Activated naive CD8-positive, alpha-beta T cell treated with anti-CD3 and anti-CD28 coated beads, Interleukin-2, amount 50 U/mL, for 24 hours (primary cell): ENCODE results near the gene SHROOM2.
A peak's percentile ranks its signal among the peaks of the same experiment; 100 is the strongest.

Source experiments
- ATAC-seq: fragments of 150-1000 bp; cut with Tn5 transposase; one replicate; pipeline ENCODE4 v1.10.0; 2021
- DNase-seq: peaks from one replicate; pipeline ENCODE4 v3.0.0; 2021
- H3K27ac Mint-ChIP-seq: one replicate; pipeline ENCODE4 v1.8.0; 2021; ENCODE audit warnings: mild to moderate bottlenecking, mixed read lengths
- H3K27me3 Mint-ChIP-seq: one replicate; pipeline ENCODE4 v1.8.0; 2021; ENCODE audit warnings: mixed read lengths
- H3K36me3 Mint-ChIP-seq: one replicate; pipeline ENCODE4 v1.8.0; 2021; ENCODE audit warnings: low read depth, mixed read lengths
- H3K4me1 Mint-ChIP-seq: one replicate; pipeline ENCODE4 v1.8.0; 2021; ENCODE audit warnings: mixed read lengths
- H3K4me3 Mint-ChIP-seq: one replicate; pipeline ENCODE4 v1.8.0; 2021; ENCODE audit warnings: mild to moderate bottlenecking, moderate library complexity, mixed read lengths
- H3K9me3 Mint-ChIP-seq: one replicate; pipeline ENCODE4 v1.8.0; 2021; ENCODE audit warnings: mixed read lengths

SHROOM2 gene

DNA sequence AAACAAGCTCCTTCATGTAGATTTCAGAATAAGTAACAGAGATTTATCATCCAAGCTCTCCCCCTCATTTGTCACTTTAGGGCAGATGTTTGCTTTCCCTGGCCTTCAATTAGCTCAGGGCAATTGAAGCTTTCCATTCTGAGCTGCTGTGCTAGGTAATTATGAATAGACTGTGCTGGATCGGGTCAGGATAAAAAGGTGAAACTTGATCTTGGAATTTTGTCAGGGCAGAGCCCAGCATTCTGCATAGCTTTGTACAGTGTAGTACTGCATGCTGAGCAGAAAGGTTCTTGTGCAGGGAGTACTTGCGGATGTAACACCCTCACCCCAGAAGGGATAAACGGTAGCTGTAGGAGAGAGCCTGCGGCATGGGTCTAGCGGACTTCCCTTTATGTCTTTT lies 116.9 kb downstream of the SHROOM2 start:
- H3K4me1 Mint-ChIP-seq, result peaks cover 12% of the 10 kb centered on the region

DNA sequence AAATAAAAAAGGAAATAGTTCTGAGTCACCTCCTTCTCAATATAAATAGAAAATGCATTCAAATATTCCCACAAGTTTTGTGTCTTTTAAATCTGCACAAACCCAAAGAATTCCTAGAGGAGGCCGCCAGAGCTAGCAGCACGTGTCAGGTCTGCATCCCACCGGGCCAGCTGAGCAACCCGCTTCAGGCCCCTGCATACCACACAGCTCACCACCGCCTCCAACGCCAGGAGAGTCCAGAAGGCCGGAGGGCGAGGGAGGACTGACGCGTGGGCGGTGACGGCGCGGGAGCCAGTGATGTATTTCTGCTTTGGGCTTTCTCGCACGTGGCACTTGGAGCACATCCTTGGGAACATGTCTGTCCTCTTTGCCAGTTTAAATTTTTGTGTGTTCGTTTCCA lies 119.1 kb downstream of the SHROOM2 start:
- H3K9me3 Mint-ChIP-seq, result no peaks in the 10 kb centered on the region
- H3K4me3 Mint-ChIP-seq, result no peak overlapping the region
- DNase-seq (no peak), ATAC-seq (no peak)
- no peaks in the 10 kb centered on the region for H3K36me3 Mint-ChIP-seq
- peaks cover 2% of the 10 kb centered on the region for H3K4me1 Mint-ChIP-seq
- H3K27me3 Mint-ChIP-seq, result peaks cover 17% of the 10 kb centered on the region
- no peak overlapping the region for H3K27ac Mint-ChIP-seq

More for the DNA sequence above, 116.9 kb downstream of the SHROOM2 start:
- Mint-ChIP-seq H3K27me3 (peaks cover 16% of the 10 kb centered on the region), H3K9me3 (no peaks in the 10 kb centered on the region), H3K27ac (no peak overlapping the region), H3K4me3 (no peak overlapping the region), H3K36me3 (no peaks in the 10 kb centered on the region)
- ATAC-seq, result no peak
- DNase-seq, result no peak

DNA sequence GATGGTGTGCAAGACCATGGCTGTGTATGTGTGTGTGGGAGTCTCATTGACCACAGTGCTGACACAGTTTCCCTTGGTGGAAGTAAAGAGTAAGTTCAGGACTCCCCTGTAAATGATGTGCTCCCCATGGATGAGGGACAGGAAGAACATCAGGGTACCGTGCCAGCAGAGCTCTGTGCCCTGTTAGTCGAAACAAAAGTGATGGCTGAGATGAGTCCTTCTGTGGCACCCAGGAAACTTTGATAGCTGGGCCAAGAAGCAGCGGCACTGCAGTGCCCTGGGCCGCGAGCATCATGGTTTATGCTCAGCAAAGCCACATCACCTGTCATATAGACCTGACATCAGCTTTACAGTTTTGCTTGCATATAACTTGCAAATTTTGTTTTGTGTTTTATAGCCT lies 119.5 kb downstream of the SHROOM2 start:
- Mint-ChIP-seq H3K27me3 (peaks cover 14% of the 10 kb centered on the region), H3K27ac (no peak overlapping the region), H3K4me1 (no peaks in the 10 kb centered on the region), H3K4me3 (no peak overlapping the region), H3K36me3 (no peaks in the 10 kb centered on the region), H3K9me3 (no peaks in the 10 kb centered on the region)
- DNase-seq (no peak), ATAC-seq (no peak)

DNA sequence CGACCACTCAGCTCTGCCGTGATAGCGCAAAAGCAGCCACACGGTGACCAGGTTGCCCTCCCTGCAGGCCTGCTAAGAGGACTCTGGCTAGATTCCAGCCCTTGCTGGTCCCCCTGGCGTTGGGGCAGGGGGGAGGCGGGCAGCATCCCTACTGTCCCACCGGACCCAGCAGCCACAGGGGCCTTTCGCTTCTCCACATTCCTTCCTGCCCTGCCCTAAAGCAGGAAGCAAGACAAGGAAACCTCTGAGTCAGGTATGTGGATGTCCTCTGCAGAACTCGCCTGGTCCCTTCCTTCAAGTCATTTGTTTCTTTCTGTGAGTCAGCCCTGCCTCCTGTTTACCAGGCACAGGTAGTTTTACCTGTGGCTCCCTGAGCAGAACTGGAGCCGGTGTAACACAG lies 120.7 kb downstream of the SHROOM2 start:
- no peak overlapping the region for H3K27ac Mint-ChIP-seq
- no peak for ATAC-seq
- peaks cover 15% of the 10 kb centered on the region for H3K27me3 Mint-ChIP-seq

DNA sequence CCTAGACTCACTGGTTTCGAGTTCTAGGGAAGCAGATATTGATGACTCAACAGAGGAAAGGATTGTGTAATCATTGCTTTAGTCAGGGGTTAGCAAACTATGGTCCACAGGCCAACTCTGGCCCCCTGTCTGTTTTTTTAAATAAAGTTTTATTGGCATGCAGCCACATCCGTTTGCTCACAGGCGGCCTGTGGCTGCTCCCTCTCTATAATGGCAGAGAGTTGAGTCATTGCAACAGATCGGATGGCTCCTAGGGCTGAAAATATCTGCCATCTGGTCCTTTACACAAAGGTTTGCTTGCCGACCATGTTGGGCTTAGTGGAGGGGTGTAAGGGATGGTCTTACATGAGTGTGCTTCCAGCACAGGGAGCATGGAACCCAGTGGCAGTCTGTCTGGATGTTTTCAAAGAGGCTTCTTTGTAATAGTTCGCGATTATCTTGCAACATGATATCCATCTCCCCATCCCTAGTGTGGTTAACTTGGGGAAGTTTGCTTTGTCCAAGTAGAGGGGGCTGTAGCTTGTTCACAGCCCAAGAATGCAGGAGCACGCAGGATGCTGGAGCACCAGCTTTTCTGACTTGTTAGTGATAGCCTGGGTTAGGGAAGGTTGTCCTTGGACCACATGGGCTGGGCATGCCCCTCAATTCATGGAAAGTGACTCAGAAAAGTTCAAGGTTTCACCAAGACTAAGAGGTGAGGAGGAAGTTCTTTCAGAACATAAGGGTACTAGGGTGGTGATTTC lies 121.6 kb downstream of the SHROOM2 start:
- peak; percentile 59 for ATAC-seq
- Mint-ChIP-seq H3K4me1 (no peaks in the 10 kb centered on the region), H3K27me3 (peaks cover 18% of the 10 kb centered on the region), H3K9me3 (no peaks in the 10 kb centered on the region), H3K27ac (no peak overlapping the region), H3K4me3 (no peak overlapping the region), H3K36me3 (no peaks in the 10 kb centered on the region)
- DNase-seq, result no peak

More for the DNA sequence above, 120.7 kb downstream of the SHROOM2 start:
- Mint-ChIP-seq H3K36me3 (no peaks in the 10 kb centered on the region), H3K4me1 (no peaks in the 10 kb centered on the region), H3K4me3 (no peak overlapping the region), H3K9me3 (no peaks in the 10 kb centered on the region)
- DNase-seq, result no peak

DNA sequence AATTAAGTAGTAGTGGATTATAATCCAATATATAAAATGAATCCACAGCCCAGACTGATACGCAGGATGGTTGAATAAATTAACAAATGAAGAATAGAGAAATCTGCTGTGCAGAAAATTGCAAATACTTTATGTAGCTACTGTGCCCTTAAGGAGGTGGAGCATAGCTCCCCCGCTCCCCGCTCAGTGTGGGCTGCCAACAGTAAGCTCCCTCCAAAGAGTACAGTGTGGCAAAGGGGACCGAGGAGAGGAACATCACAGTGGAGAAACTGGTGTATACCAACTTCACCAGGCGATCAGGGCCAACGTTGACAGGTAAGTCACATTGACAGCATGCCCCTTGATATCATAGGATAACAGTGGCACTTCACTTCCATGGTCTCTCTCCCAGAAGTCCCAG lies 123.0 kb downstream of the SHROOM2 start:
- Mint-ChIP-seq H3K36me3 (no peaks in the 10 kb centered on the region), H3K4me3 (no peak overlapping the region), H3K27ac (no peak overlapping the region), H3K9me3 (no peaks in the 10 kb centered on the region), H3K4me1 (no peaks in the 10 kb centered on the region), H3K27me3 (peaks cover 23% of the 10 kb centered on the region)
- DNase-seq (no peak), ATAC-seq (no peak)

DNA sequence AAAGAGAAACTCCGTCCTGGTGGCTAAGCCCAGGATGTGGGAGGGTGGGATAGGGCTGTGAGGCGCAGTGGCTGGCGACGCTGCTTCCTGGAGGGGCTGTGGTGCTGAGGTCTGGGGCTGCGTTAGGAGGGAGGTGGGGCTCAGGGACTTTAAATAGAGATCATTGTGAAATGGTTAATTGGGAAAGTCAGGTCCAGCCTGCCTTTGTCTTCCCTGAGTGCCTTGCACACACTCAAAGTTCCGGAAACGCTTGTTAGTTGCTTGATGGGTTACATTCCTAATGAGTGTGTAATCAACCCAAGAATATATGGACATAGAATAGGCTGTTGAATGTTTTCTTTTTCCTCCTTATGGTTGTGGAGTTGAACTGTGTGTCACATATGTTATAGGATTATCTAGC lies 125.3 kb downstream of the SHROOM2 start:
- Mint-ChIP-seq H3K27me3 (peaks cover 20% of the 10 kb centered on the region), H3K36me3 (no peaks in the 10 kb centered on the region), H3K9me3 (no peaks in the 10 kb centered on the region), H3K27ac (no peak overlapping the region), H3K4me3 (no peak overlapping the region), H3K4me1 (no peaks in the 10 kb centered on the region)
- no peak for ATAC-seq
- no peak for DNase-seq

DNA sequence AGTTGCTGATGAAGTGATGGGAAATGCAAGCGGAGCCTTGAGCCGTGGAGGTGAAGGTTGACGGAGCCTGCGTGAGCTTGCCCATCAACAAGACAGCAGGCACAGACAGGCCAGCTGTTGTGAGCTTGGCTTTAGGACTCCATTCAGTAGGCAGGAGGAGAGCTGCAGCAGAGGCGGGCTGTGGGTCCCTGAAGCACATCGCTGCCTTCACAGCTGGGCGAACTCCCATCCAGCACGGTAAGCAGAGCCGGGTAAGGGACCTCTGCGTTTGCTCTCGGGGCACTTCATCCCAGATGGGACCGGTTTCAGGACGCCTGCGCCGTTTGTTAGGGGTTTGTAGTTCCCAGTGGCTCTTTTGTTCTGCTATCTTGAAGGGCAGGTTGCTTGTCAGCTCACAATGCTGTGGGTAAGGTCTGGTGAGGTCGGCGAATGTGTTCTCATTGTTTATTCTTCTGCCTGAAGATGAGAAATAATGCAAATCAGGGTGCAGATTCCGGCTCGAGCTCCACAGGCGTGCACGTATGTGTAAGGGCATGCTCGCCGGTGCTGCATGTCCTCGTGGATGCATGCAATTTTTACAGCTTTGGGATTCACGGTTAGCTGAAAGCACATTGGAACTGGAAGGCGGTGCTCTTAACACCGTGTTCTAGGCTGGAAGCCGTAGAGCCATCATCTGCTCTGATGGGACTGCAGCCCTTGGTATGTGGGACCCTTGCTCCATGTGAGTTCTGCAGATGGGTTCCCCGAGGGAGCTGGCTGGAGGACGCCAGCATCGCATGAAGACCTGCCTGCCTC lies 126.3 kb downstream of the SHROOM2 start:
- peaks cover 27% of the 10 kb centered on the region for H3K27me3 Mint-ChIP-seq
- no peak for DNase-seq
- H3K27ac Mint-ChIP-seq, result no peak overlapping the region
- no peak for ATAC-seq
- no peaks in the 10 kb centered on the region for H3K4me1 Mint-ChIP-seq
- no peaks in the 10 kb centered on the region for H3K9me3 Mint-ChIP-seq
- no peaks in the 10 kb centered on the region for H3K36me3 Mint-ChIP-seq
- no peak overlapping the region for H3K4me3 Mint-ChIP-seq

DNA sequence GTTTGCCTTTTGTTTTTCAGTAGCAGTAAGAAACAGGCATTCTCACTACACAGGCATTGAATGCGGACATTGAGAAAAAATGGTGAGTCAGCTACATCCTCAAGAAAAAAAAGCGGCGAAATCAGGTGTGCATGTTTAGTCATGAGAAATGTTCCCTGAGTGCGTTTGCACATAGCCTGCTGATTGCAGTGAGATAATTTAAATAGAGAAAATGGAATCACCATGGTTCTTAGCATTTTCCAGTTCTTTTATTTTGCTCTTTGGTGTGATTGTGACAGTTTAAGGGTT lies 126.9 kb downstream of the SHROOM2 start:
- Mint-ChIP-seq H3K27me3 (peaks cover 27% of the 10 kb centered on the region), H3K4me1 (no peaks in the 10 kb centered on the region), H3K36me3 (no peaks in the 10 kb centered on the region), H3K4me3 (no peak overlapping the region), H3K9me3 (no peaks in the 10 kb centered on the region), H3K27ac (no peak overlapping the region)
- ATAC-seq (no peak), DNase-seq (no peak)

DNA sequence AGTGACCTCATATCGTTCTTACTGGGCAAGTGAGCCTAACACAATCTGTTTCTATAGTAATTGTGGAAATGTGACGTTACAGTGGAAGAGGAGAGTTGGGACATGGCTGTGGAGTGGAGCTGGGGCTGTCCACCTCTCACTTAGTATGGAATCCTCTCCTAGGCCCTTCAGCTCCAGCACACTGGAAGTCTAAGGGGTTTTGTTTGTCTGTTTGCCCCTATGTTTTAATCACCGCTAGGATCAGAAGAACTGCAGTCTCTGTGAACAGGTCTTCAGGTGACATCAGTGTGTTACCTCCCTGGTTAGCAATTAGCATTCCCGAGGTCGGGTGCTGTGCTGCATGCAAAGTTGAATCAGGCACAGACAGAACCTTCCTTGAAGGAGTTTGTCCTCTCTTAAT lies 131.6 kb downstream of the SHROOM2 start:
- no peak for ATAC-seq
- H3K4me3 Mint-ChIP-seq, result no peak overlapping the region

DNA sequence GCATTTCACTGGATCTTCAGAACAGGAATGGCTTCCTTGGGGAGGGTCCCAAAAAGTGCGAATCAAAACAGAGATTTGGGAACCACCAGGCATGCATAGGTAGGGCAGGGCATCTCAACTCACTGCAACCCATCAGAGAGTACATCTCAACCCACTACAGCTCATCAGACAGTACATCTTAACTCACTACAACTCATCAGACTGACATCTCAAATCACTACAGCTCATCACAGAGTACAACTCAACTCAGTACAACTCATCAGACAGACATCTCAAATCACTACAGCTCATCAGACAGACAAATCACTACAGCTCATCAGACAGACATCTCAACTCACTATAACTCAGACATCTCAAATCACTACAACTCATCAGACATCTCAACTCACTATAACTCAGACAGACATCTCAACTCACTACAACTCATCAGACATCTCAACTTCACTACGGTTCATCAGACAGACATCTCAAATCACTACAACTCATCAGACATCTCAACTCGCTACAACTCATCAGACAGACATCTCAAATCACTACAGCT lies 133.5 kb downstream of the SHROOM2 start:
- Mint-ChIP-seq H3K9me3 (no peaks in the 10 kb centered on the region), H3K4me3 (no peak overlapping the region), H3K4me1 (no peaks in the 10 kb centered on the region), H3K36me3 (no peaks in the 10 kb centered on the region), H3K27ac (no peak overlapping the region), H3K27me3 (peaks cover 12% of the 10 kb centered on the region)
- no peak for DNase-seq
- no peak for ATAC-seq

More for the DNA sequence above, 131.6 kb downstream of the SHROOM2 start:
- no peak overlapping the region for H3K27ac Mint-ChIP-seq
- H3K27me3 Mint-ChIP-seq, result peaks cover 17% of the 10 kb centered on the region
- H3K4me1 Mint-ChIP-seq, result no peaks in the 10 kb centered on the region
- no peaks in the 10 kb centered on the region for H3K9me3 Mint-ChIP-seq
- DNase-seq, result no peak
- H3K36me3 Mint-ChIP-seq, result no peaks in the 10 kb centered on the region

DNA sequence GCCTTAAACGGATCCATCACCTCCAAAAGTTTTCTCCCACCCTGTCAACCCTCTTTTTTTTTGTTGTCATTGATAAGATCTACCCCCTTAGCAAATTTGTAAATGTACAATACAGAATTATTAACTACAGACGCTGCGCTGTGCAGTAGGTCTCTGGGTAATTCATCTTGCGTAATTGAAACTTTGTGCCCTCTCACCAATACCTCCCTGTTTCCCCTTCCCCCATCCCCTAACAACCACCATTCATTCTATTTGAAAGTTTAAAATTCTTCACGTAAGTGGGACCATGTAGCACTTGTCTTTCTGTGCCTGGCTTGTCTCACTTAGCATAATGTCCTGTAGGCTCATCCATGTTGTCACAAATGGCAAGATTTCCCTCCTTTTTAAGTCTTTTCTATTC lies 135.2 kb downstream of the SHROOM2 start:
- H3K9me3 Mint-ChIP-seq, result no peaks in the 10 kb centered on the region

DNA sequence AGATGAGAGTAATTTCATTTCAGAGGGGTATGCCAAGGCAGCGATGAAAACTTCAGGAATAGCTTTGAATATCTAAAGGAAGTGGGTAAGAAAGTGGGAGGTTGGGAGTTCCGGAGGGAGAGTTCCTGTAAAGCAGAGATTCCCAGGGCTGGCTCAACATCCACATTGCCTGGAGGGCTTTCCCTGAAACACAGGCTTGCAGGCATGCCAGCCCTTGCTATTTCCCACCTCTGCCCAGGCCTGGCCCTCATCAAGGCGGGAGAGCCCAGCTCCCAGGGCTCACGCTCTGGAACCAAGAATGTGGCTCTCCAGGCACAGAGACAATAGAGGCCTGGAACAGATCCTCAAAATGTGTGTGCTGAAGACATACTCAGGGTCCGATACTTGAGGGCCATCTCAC lies 137.1 kb downstream of the SHROOM2 start:
- no peaks in the 10 kb centered on the region for H3K9me3 Mint-ChIP-seq
- H3K27ac Mint-ChIP-seq, result no peak overlapping the region
- no peaks in the 10 kb centered on the region for H3K4me1 Mint-ChIP-seq
- H3K27me3 Mint-ChIP-seq, result peaks cover 6% of the 10 kb centered on the region
- DNase-seq (no peak), ATAC-seq (no peak)
- no peaks in the 10 kb centered on the region for H3K36me3 Mint-ChIP-seq
- no peak overlapping the region for H3K4me3 Mint-ChIP-seq

More for the DNA sequence above, 135.2 kb downstream of the SHROOM2 start:
- H3K27me3 Mint-ChIP-seq, result peaks cover 12% of the 10 kb centered on the region
- DNase-seq (no peak), ATAC-seq (no peak)
- no peak overlapping the region for H3K4me3 Mint-ChIP-seq
- H3K36me3 Mint-ChIP-seq, result no peaks in the 10 kb centered on the region
- H3K4me1 Mint-ChIP-seq, result no peaks in the 10 kb centered on the region
- no peak overlapping the region for H3K27ac Mint-ChIP-seq

DNA sequence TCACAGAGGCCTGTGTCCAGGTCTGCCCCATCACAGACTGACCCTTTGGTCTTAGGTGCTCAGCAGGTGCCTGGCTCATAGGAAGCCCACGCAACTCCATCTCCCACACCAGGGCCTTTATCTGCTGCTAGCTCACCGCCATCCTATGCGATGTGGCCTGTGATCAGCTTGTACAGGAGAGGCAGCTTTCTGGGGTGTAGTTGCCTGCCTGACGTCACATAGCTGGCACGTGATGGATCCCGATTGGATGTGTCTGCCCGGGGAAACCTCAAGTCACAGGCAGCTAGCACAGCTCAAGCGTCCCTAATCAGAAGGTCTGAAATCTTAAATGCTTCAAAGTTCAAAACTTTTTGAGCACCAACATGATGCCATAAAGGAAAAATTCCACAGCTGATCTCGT lies 139.8 kb downstream of the SHROOM2 start:
- Mint-ChIP-seq H3K36me3 (no peaks in the 10 kb centered on the region), H3K27ac (no peak overlapping the region), H3K27me3 (peaks cover 4% of the 10 kb centered on the region), H3K4me3 (no peak overlapping the region), H3K4me1 (no peaks in the 10 kb centered on the region), H3K9me3 (no peaks in the 10 kb centered on the region)
- DNase-seq (no peak), ATAC-seq (no peak)
